ENCODE measurements around the gene SLC7A4.
"Not testable (repeated sequence)": the region's sequence is repeated elsewhere in the genome, so short reads cannot be mapped to it uniquely, and the experiment has no call there.

Gene SLC7A4

GRCh38 chr22:21061660-21062321 lies 29.4 kb upstream of the SLC7A4 start:
- DNase-seq = not testable (repeated sequence)

DNA sequence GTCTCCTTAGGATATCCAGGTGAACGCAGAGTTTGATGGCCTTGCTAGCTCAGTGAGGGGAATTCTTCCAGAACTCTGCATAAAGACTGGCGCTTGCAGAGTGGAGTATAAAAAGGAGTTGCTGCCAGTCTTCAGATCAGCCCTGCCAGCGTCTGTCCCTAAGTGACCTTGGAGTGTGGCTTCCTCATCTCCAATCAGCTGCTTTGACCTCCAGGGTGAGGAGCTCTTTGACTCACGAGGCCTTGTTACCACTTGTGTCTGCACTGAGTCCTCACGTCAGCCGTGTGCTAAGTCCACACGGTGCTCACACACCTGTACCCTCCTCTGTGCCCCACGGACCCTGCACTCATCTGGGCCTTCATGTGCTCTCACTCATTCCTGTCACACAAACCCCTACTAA lies 28.0 kb upstream of the SLC7A4 start:
- not testable (repeated sequence) for DNase-seq

GRCh38 chr22:21055880-21056319 lies 23.5 kb upstream of the SLC7A4 start:
- DNase-seq = no peak

- DNase-seq = no peak
Observed at GRCh38 chr22:21055564-21055834, 23.1 kb upstream of the SLC7A4 start.

GRCh38 chr22:21054714-21055563 lies 22.6 kb upstream of the SLC7A4 start:
- DNase-seq = no peak

- DNase-seq = no peak
Observed at GRCh38 chr22:21054046-21054713, 21.8 kb upstream of the SLC7A4 start.

GRCh38 chr22:21052715-21053459 lies 20.5 kb upstream of the SLC7A4 start:
- DNase-seq = no peak

DNA sequence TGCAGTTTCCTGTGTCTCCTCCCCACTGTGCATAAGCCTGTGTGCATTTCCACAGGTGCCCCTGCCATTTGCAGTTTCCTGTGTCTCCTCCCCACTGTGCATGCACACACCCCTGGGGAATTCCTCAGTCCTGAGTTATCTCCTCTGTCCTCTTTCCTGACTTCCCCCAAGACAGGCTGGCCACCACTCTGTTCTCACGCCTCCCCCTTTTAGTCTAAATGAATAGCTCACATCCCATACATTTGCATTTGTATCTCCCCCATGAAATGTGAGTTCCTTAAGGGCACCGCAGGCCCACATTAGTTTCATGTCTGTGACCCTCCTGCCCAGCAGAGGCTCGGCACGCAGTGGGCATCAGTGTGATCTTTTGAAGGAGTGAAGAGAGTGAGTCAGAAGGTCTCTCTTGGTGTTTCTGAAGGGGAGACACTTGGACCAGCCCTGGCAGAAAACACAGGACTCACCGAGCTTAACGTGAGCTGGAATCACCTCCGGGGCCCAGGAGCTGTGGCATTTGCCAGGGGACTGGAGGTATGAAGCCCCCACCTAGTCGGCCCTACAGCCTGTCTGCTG lies 19.6 kb upstream of the SLC7A4 start:
- DNase-seq = no peak

- DNase-seq = no peak
Observed at GRCh38 chr22:21051145-21051830, 18.9 kb upstream of the SLC7A4 start.

GRCh38 chr22:21048965-21049364 lies 16.6 kb upstream of the SLC7A4 start:
- DNase-seq = not testable (repeated sequence)

DNA sequence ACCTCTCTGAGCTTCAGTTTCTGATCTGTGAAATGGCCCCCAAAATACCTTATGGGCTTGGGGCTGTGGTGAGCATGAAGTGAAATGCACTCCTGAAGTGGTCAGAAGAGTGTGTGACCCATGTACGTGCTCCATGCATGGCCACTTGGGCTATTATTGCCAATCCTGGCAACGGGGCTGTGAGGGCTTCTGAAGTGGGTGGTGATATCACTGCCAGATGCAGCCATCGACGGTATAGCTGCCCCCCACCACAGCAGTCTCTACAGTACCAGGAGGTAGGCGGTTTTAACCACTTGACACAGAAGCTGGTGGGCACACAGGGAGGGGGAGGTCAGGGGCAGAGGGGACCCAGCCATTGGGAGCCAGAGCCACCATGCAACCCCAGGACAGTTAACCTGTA lies 16.1 kb upstream of the SLC7A4 start:
- not testable (repeated sequence) for DNase-seq

- no peak for DNase-seq
Observed at GRCh38 chr22:21047730-21048129, 15.4 kb upstream of the SLC7A4 start.

GRCh38 chr22:21047035-21047661 lies 14.8 kb upstream of the SLC7A4 start:
- no peak for DNase-seq

DNA sequence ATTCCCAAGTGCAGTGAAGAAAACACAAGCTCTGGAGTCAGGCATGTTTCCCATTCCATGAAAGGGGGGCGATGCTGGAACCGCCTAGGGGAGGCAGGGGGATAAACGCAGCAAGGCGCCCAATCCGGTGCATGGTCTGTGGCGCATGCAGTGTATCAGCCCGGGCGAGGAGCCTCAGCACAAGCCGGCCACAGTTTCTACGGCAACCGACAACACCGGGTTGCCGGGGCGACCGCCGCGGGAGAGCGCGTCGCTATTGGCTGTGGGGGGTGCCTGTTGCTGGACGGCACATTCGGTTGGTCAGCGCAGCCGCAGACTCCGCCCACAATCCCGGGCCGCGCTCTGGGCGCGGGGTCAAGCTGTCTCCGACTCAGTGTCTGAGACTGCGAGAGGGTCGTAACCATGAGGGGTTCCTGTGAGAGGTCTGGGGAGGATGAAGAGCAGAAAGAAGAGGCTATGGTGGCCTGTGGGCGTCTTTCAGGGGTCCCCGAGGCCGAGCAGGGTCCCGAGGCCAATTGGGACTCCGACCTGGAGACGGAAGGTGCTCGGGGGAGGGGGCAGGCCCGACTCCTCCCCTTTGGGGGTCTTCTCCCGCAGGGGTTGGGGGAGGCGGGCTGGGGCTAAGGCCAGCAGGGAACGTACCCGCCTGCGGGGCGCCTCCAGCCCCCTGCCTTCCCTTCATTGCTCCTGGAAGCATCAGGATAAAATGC lies 13.4 kb upstream of the SLC7A4 start, which contains the start of gene LRRC74B:
Gene LRRC74B (plus strand): TSS at position 362 of the 710 bp plus-strand sequence. CDS start 41 bp downstream, at position 403.
- DNase-seq = peak; percentile 81

GRCh38 chr22:21044931-21045584 lies 12.7 kb upstream of the SLC7A4 start:
- DNase-seq = no peak

DNA sequence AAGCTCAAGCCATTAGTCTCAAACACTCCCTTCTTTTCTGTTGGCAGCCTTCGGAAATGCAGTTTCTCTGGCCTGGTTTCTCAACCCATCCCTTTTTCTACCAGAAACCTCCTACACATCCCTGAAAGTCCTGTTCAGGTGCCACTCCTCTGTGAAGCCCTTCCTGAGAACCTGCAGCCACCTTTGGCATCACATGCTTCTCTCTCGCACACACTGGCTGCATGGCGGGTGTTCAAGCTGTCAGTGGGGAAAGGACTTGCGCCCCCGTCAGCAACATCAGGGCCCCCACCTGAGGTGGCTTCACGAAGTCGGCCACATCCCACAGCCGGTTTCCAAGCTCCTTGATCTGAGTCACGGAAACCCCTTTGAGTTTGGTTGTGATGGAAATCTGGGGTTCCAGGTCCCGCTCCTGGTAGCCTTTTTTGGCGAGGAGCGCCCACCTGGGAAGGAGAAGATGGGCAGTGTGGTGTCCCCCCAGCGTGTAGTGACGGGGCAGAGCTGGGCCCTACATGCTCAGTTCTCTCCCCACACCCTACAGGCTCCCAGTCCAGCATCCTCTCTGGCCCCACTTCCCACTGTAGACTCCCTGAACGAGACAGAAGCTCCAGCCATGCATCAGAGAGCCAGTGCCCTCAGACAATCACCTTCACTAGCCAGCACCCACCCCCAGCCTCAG lies 11.6 kb upstream of the SLC7A4 start:
- no peak for DNase-seq

- DNase-seq = no peak
Observed at GRCh38 chr22:21042978-21043859, 10.9 kb upstream of the SLC7A4 start.

- no peak for DNase-seq
Observed at GRCh38 chr22:21041937-21042336, 9.6 kb upstream of the SLC7A4 start.

- DNase-seq = not testable (repeated sequence)
Observed at GRCh38 chr22:21039158-21039557, 6.8 kb upstream of the SLC7A4 start.
